NCI-H187 treated with DMSO at 0.1 percent for 48 hours (cell line): ENCODE data around the gene ZFAND4.
A peak's percentile ranks its signal among the peaks of the same experiment; 100 is the strongest.
"Not testable (repeated sequence)": the region's sequence is repeated elsewhere in the genome, so short reads cannot be mapped to it uniquely, and the experiment has no call there.

Experiments
- DNase-seq: peaks from one replicate; lab custom pipeline; 2025; lab: John Stamatoyannopoulos, UW

Gene ZFAND4

DNA sequence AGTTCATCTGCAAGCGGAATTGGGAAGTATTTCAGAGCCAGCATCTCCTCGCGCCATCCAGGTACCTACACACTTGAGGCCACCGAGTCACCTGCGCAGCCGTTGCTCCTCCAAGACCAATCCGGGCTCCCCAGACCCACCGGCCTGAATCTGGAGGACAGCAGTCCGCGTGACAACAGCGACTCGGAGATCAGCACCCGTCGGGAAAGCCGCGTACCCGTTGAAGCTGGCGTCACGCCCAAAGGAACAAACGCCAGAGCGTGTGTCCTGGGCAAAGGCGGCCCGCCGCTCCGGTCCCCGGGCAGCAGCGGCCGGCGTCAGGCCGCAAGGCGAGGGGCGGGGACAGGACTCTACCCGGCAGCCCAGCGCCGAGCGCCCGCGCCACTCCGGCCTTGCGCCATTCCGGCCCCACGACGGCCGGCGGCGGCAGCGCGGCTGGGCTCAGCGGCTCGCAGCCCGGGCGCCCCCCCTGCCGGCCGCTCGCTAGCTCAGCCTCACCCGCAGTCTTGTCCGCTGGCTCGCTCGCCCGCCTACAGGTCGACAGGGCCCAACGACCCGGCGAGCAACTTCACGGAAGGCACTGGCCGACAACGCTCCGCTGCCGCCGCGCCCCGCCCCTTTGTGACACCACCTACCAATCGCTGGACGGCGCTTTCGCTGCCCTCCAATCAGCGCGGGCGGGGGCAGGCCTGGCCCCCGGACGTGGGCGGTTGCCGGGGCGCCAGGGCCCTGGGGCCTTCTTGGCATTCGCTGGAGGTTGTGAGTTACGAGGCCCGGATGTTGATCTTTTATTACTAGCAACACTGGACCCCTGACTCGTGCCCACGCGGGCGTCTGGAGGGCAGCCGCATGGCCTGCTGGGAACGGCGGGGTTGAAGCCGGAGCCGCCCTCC lies at the start of gene ZFAND4:
TSS of gene ZFAND4 (minus strand) at position 592 of the 893 bp plus-strand sequence. CDS start 9,047 bp downstream, outside the sequence.
- DNase-seq, result peak; percentile 26

DNA sequence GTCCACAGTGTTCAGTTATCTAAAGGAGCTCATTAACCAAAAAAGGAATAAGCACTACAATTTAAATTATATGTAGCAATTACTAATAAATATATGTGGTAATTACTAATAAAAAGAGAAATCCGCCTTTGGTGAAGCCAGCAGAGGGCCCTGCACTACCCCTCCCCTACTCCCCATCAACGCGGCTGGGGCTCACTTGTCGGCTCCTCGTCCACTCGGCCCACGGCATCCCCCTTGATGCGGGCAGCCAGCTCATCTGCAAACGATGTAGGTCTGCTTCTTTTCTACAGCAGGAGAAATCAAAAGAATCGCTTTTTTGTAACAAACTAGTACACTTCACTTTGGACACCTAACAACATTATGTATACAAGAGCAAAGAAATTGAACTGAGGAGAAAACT lies 48.9 kb upstream of the ZFAND4 start:
- not testable (repeated sequence) for DNase-seq

DNA sequence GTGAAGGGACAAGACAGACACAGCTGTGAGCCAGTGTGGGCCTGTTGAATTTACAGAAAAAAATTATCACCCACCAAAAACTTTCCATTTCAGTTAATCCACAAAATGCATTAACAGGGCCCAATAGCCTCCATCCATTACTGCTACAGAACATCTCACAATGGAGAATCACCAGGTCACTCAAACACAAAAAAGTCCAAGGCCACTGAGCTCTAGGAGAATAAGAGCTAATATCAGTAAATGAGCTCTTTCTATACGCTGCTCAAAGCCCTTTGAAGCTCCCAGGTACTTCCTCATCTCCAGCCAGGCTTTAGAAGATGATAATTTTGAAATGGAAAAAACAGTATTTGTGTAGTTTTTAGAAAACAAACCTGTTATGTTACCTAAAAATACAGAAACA lies 45.1 kb upstream of the ZFAND4 start:
- not testable (repeated sequence) for DNase-seq

DNA sequence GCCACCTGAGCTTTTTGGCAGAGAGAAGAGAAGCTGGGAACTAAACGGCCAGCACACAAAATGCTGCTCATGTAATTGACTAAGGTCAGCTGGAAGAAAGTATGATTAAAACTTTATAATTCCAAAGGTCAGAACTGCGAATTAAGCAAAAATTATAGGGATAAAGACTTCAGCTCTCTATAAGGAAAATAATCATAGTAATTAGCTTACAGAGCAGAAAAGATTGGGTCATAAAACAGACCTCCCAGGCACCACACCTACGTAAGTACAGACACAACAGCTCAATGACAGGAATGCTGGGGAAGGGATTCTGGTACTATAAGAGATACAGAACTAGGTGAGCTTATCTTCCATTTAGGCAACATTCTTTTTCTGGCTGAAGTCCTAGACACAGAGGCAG lies 44.5 kb upstream of the ZFAND4 start:
- not testable (repeated sequence) for DNase-seq

DNA sequence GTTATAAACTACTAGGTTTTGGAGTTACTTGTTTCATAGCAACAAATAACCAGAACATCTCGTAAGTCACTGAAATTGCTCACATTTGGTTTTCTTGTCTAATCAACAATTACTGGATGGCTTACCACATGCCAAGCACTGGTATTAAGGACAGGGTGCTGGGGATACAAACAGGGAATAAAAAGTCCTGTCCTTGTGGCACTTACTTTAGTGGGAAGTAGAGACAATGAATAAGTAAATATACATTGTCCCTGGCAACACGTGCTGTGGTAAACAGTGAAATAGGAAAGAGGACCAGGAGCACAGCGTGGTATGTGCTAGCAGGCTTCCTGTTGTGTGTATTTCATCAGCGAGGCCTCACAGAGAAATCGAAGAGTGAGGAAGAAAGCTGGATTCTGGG lies 38.7 kb upstream of the ZFAND4 start:
- not testable (repeated sequence) for DNase-seq

- not testable (repeated sequence) for DNase-seq
Observed at GRCh38 chr10:45710200-45710796, 37.7 kb upstream of the ZFAND4 start.

DNA sequence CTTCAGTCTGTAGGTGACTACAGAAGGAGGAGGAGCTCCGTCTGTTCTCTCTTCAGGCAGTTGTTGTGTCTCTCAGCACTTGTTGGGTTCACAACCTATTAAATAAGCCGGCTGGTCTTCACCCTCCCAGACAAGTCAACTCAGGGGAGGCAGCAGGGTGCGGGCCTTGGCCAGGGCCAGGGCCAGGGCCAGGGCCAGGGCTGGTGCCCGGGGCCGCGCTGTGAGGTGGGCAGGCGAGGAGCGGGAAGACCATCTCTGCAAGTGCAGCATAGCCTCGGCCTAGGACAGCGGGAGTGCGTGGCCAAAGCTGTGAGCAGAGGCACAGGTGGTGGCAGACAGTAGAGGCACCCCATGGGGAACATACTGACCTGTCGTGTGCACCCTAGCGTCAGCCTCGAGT lies 5.9 kb upstream of the ZFAND4 start:
- not testable (repeated sequence) for DNase-seq

DNA sequence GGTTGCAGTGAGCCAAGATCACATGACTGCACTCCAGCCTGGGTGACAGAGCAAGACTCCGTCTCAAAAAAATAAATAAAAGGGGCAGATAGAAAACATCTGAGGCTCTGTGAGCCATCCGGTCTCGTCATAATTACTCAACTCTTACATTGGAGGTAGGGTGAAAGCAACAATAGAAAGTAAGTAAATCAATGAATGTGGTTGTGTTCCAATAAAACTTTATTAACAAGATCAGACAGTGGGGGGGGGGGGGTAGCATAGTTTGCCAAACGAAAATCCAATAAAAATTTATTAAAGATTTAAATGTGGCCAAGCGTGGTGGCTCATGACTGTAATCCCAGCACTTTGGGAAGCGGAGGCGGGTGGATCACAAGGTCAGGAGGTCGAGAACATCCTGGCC lies 2.8 kb upstream of the ZFAND4 start:
- DNase-seq, result no peak

DNA sequence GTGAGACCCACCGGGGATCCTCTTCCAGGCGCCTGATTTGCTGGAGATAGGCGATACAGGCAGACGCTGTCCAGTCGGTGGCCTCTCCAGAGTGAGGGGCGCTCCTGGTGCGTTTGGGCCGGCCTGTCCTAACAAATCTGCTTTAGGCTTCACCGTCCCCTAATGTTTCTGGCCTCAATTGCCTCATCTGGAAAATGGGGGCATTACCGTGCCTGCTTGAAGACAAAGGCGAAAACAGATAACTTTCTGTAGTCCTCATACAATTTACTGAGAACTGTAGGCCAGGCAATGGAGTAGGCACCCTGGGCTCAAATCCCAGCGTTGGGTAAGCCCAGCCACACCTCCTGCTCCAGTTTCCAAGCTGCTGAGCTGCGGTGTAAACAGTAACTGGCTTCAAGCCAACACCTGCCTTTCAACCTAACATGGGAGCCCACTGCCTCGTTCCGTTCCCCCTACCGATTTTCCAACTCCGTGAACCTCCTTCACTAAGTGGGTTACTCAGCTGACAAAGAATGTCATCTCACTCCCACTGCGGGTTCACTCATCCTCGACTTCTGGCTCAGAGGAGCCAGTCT lies 589 bp upstream of the ZFAND4 start:
- no peak for DNase-seq

DNA sequence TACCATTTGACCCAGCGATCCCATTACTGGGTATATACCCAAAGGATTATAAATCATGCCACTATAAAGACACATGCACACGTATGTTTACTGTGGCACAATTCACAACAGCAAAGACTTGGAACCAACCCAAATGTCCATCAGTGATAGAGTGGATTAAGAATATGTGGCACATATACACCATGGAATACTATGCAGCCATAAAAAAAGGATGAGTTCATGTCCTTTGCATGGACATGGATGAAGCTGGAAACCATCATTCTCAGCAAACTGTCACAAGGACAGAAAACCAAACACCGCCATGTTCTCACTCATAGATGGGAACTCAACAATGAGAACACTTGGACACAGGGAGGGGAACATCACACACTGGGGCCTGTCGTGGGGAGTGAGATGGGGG lies 1.3 kb downstream of the ZFAND4 start:
- not testable (repeated sequence) for DNase-seq

DNA sequence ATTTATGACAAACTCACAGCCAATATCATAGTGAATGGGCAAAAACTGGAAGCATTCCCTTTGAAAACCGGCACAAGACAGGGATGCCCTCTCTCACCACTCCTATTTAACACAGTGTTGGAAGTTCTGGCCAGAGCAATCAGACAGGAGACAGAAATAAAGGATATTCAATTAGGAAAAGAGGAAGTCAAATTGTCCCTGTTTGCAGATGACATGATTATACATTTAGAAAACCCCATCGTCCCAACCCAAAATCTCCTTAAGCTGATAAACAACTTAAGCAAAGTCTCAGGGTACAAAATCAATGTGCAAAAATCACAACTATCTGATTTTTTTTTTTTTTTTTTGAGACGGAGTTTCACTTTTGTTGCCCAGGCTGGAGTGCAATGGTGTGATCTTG lies 2.7 kb downstream of the ZFAND4 start:
- not testable (repeated sequence) for DNase-seq

DNA sequence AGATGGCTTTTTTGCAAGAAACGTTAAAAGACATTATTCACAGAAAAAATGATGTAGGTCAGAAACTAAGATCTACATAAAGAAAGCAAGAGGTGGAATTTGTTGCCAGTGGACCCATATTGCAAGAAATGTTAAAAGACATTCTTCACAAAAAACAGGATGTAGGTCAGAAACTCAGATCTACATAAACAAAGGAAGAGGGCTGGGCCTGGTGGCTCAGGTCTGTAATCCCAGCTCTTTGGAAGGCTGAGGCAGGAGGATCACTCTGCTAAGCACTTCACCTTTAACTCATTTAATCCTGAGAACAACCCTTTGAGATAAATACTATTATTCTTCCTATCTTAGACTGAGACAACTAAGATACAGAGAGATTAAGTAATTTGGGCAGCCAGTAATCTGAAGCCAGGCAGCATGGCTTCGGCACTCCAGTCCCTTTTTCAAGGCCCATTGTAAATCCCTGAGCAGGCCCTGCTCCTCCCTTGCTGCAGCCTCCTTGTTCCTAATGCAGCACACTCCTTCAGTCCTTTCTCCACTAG lies 11.6 kb downstream of the ZFAND4 start:
- DNase-seq, result no peak

DNA sequence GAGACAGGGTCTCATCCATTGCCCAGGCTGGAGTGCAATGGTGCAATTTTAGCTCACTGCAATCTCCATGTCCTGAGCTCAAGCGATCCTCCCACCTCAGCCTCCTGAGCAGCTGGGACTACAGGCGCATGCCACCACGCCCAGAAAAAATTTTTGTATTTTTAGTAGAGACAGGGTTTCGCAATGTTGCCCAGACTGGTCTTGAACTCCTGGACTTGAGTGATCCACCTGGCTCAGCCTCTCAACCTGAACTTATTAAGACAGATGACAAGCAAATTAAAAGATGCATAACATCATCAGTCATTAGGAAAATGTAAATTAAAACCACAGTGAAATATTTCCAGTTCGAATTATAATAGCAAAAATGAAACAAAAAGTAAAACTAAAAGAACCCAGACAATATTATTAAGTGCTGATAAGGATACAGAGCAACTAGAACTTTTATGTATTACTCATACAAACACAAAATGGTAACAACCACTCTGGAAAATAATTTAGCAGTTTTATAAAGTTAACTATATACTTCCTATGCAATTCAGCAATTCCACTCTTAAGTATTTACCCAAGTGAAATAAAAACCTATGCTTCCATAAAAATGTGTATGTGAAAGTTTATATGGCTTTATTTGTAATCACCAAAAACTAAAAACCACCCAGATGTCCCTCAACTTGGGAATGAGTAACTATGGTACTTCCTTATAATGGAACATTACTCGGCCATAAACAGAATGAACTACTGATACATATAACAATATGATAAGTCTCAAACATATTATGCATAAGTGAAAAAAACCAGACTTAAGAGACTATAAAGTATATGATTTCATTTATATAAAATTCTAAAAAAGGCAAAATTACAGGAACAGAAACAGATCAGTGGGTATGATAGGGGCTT lies 15.3 kb downstream of the ZFAND4 start:
- no peak for DNase-seq

DNA sequence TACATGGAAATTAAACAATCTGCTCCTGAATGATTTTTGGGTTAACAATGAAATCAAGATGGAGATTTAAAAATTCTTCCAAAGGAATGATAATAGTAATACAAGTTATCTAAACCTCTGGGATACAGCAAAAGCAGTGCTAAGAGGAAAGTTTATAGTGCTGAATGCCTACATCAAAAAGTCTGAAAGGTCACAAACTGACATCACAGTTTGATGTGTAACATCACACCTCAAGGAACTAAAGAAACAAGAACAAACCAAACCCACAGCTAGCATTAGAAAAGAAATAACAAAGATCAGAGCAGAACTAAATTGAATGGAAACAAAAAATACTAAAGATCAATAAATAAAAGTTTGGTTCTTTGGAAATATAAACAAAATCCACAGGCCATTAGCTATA lies 17.4 kb downstream of the ZFAND4 start:
- no peak for DNase-seq

- DNase-seq, result not testable (repeated sequence)
Observed at GRCh38 chr10:45654753-45655141, 17.8 kb downstream of the ZFAND4 start.

- no peak for DNase-seq
Observed at GRCh38 chr10:45653454-45653853, 19.1 kb downstream of the ZFAND4 start.

GRCh38 chr10:45652511-45652910 lies 20.1 kb downstream of the ZFAND4 start:
- no peak for DNase-seq

- no peak for DNase-seq
Observed at GRCh38 chr10:45649296-45649695, 23.3 kb downstream of the ZFAND4 start.

- no peak for DNase-seq
Observed at GRCh38 chr10:45647118-45647517, 25.5 kb downstream of the ZFAND4 start.

DNA sequence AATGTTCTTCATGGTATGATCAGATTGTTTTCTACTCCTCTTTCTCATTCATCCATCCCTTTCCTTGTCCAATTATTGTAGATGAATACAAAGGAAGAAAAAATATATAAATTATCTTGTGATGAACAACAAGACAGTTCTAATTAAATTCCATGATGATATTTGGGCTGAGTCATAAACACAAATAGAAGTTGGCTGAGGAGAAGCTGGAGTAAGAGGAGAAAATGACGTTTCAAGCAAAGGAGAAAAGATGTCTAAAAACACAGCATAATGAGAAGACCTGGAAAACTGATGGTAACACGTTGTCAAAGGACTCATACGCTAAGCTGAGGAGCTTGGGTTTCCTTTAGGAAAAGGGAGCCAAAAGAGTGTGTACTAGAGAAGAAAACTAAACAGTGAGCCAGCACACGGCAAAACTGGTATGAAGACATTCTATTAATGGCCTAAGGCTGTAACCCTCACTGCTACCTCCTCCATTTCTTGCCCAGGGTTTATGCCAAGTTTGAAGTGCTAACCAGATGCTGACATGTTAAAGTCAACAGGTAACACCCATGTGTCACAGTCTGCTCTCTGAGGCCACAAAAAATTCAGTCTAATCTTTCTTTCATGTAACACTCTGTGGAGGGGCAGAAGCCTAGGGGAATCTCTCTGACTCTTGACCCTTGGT lies 26.1 kb downstream of the ZFAND4 start:
- DNase-seq, result no peak

DNA sequence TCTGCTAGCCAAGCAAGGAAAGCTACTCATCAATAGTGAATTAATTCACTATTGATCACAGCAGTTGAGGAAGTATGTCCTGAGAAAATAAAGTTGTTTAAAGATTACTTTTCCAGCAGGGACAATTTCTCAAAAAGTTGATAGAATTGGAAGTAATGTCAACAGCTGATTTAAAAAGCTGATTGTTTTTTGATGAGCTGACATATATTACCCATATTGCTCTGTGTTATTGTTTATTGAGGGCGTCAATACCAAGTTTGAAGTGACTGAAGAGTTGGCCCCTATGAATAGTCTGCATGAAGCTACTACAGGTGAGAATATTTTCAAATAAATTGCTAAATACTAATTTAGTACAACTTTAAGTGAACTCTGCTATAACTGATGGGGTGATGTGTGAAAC lies 28.0 kb downstream of the ZFAND4 start:
- DNase-seq, result no peak
